K562 (cell line): Measurements from ENCODE around the gene ARHGAP28. TPM values are rescaled to one million over a fixed set of nuclear protein-coding genes. Genes with fewer than 3 reads are reported as not detected.
A peak's percentile ranks its signal among the peaks of the same experiment; 100 is the strongest.

Experiments
- BRCA1 ChIP-seq, 2 experiments: fragments of 450-650 bp in 1 of 2; sonication (generic) in 1 of 2; formaldehyde crosslinking in 1 of 2; IDR thresholded peaks; 2 replicates each; pipeline versions ENCODE4 v1.5.0 to v1.6.1; 2017 to 2020; ENCODE audit warnings: mild to moderate bottlenecking in 1 of 2, missing genetic modification reagents in 1 of 2
- CHD4 ChIP-seq: fragments of 200-600 bp; sonication (generic); IDR thresholded peaks from 3 replicates; pipeline ENCODE4 v1.6.1; 2012; ENCODE audit warnings: low read depth, mild to moderate bottlenecking, mixed read lengths, low read length, inconsistent platforms; ENCODE audit not compliant: insufficient read depth, insufficient replicate concordance, poor library complexity, severe bottlenecking
- GTF2A2 ChIP-seq: IDR thresholded peaks from 2 replicates; pipeline ENCODE4 v1.6.1; 2016; ENCODE audit warnings: mild to moderate bottlenecking, missing genetic modification characterization, missing compliant biosample characterization
- HMG20B ChIP-seq: fragments of 250-450 bp; sonication (Bioruptor Pico); IDR thresholded peaks from 2 replicates; pipeline ENCODE4 v1.5.0; 2021; ENCODE audit warnings: mild to moderate bottlenecking
- KAT2B ChIP-seq: IDR thresholded peaks from one replicate; pipeline ENCODE4 v1.6.1; 2012; ENCODE audit warnings: low read depth, mild to moderate bottlenecking, control low read depth, inconsistent platforms, low read length, moderate library complexity
- KLF13 ChIP-seq: fragments of 450-650 bp; IDR thresholded peaks from 2 replicates; pipeline ENCODE4 v1.6.1; 2016; ENCODE audit warnings: missing genetic modification characterization, low read depth, mild to moderate bottlenecking, missing compliant biosample characterization, moderate library complexity, borderline replicate concordance
- MYNN ChIP-seq, 2 experiments: sonication (generic); formaldehyde crosslinking in 1 of 2; IDR thresholded peaks; 2 replicates each; pipeline versions ENCODE4 v1.5.0 to v1.6.1; 2016 to 2020; ENCODE audit warnings: antibody characterized with exemption in 1 of 2, missing genetic modification reagents in 1 of 2
- PHF20 ChIP-seq: fragments of 450-650 bp; IDR thresholded peaks from 2 replicates; pipeline ENCODE4 v1.6.1; 2018; ENCODE audit not compliant: partially characterized antibody
- SPI1 ChIP-seq: IDR thresholded peaks from 2 replicates; pipeline ENCODE4 v1.6.1; 2011; ENCODE audit warnings: low read depth, low read length, control low read depth, borderline replicate concordance
- SREBF1 ChIP-seq: fragments of 150-350 bp; IDR thresholded peaks from 2 replicates; pipeline ENCODE4 v1.6.1; 2014; ENCODE audit warnings: antibody characterized with exemption, low read depth, low read length, borderline replicate concordance
- STAT5A ChIP-seq: IDR thresholded peaks from 2 replicates; pipeline ENCODE4 v1.6.1; 2012; ENCODE audit warnings: low read length, inconsistent platforms, borderline replicate concordance
- TBL1XR1 ChIP-seq, 2 experiments: IDR thresholded peaks; 2 replicates each; pipeline ENCODE4 v1.6.1; 2012; ENCODE audit warnings: improper control_type of control experiment in 2 of 2, low read length in 2 of 2, mild to moderate bottlenecking in 1 of 2
- ZBTB40 ChIP-seq, 2 experiments: fragments of 450-650 bp in 1 of 2; sonication (generic) in 1 of 2; formaldehyde crosslinking in 1 of 2; IDR thresholded peaks; 2 replicates each; pipeline versions ENCODE4 v1.7.1 to v1.9.0; 2016 to 2022; ENCODE audit warnings: inconsistent platforms in 1 of 2, mild to moderate bottlenecking in 1 of 2, missing genetic modification reagents in 1 of 2
- ZNF316 ChIP-seq: fragments of 450-650 bp; IDR thresholded peaks from 2 replicates; pipeline ENCODE4 v1.6.1; 2016
- ZNF764 ChIP-seq: fragments of 250-450 bp; sonication (Bioruptor Pico); IDR thresholded peaks from 2 replicates; pipeline ENCODE4 v1.4.0; 2020; ENCODE audit warnings: low read depth, mild to moderate bottlenecking, moderate library complexity
- polyA plus RNA-seq, 8 experiments: library from polyadenylated mRNA; depleted of rRNA in 4 of 8; stranded (reverse) in 5 of 8; unstranded in 3 of 8; fragments of >200 nt; fragmentation: Nextera tagmentation in 2 of 8; fragmentation: Illumina TruSeq in 1 of 8; extraction: Ambion mirVana in 2 of 8; extraction: Trizol in 1 of 8; gene quantifications; 2 replicates each; pipeline versions ENCODE4 v1.2.1 to v1.2.3, GENCODE V29; 2011 to 2014; ENCODE audit warnings: inconsistent platforms in 1 of 8, missing spikeins in 1 of 8
- total RNA-seq, 7 experiments: library from RNA; depleted of rRNA in 6 of 7; stranded (reverse); fragments of >200 nt in 6 of 7; fragmentation: Illumina TruSeq in 2 of 7; extraction: Trizol in 2 of 7; gene quantifications; 2 replicates each; pipeline versions ENCODE4 v1.2.1 to v1.2.3, GENCODE V29; 2011 to 2021; ENCODE audit warnings: low replicate concordance in 1 of 7
- TF ChIP-seq, protein P1 (sequence below): IDR thresholded peaks from 2 replicates; pipeline ENCODE4 v1.6.1; 2012; ENCODE audit warnings: low read depth, low read length, improper control_type of control experiment, borderline replicate concordance

Gene ARHGAP28
- total and polyA plus RNA-seq, 9 of the 15 experiments (the other 6 are each of a cell fraction or from before 2014, with no cell fraction given), result 0.93 to 5.9 (median 5.0) TPM

DNA sequence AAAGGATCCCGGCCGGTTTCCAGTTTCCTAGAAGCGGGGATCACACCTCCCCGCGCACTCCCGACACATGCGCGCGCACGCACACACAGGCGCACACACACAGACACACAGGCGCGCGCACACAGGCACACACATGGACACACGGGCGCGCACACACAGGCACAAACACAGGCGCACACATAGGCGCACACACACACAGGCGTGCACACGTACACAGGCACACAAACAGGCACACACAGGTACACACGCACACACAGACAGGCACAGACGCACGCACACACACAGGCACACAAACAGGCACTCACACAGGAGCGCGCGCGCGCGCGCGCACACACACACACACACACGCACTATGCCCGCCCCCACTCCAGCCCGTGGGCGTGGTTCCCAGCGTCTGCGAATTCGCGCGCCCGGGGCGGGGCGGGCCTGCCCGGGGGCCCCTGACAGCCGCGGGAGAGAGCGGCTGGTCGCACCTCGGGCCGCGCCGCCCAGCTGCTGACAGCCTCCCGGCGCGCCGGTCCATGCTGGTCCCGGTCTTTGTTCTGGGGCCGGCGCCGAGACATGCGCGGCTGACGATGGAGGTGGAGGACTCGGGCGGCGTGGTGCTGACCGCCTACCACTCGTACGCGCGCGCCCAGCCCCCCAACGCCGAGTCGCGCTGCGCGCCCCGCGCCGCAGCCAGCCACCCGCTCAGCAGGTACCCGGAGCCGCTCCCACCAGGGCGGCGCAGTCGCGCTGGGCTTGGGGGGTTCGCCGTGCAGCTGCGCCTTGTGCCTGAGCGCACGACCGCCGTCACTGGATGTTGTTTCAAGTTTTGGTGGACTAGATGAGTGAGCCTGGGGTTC, at the start of gene ARHGAP28 (continued):
- TF ChIP-seq, protein P1, sequence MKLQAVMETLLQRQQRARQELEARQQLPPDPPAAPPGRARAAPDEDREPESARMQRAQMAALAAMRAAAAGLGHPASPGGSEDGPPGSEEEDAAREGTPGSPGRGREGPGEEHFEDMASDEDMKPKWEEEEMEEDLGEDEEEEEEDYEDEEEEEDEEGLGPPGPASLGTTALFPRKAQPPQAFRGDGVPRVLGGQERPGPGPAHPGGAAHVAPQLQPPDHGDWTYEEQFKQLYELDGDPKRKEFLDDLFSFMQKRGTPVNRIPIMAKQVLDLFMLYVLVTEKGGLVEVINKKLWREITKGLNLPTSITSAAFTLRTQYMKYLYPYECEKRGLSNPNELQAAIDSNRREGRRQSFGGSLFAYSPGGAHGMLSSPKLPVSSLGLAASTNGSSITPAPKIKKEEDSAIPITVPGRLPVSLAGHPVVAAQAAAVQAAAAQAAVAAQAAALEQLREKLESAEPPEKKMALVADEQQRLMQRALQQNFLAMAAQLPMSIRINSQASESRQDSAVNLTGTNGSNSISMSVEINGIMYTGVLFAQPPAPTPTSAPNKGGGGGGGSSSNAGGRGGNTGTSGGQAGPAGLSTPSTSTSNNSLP, result no peak
- TF ChIP-seq ZBTB40 (IDR thresholded peaks at IDR 0.05) (no peak), ZBTB40 (CRISPR knock-in tag; IDR thresholded peaks at IDR 0.05) (no peak), SREBF1 (no peak), KLF13 (tag) (0 out of 2 replicates have a peak, but pooled peaks have one; percentile 21), KAT2B (no peak), GTF2A2 (no peak), PHF20 (peak; percentile 41), MYNN (IDR thresholded peaks at IDR 0.05) (peak; percentile 81; the same call in 1 of the 2 replicates), MYNN (CRISPR knock-in tag; IDR thresholded peaks at IDR 0.05) (no peak), CHD4 (no peak), STAT5A (no peak), BRCA1 (IDR thresholded peaks at IDR 0.05) (no peak), BRCA1 (CRISPR knock-in tag; IDR thresholded peaks at IDR 0.05) (no peak), HMG20B (CRISPR knock-in tag) (no peak), ZNF764 (CRISPR knock-in tag) (no peak), SPI1 (no peak), ZNF316 (no peak), TBL1XR1 (IDR thresholded peaks at IDR 0.05; ENCODE audit: low read length in 2 of 2) (no peak; a peak in 1 of 4 replicates)
